Measurements from ENCODE around the gene TMEM252.

TMEM252 gene

DNA sequence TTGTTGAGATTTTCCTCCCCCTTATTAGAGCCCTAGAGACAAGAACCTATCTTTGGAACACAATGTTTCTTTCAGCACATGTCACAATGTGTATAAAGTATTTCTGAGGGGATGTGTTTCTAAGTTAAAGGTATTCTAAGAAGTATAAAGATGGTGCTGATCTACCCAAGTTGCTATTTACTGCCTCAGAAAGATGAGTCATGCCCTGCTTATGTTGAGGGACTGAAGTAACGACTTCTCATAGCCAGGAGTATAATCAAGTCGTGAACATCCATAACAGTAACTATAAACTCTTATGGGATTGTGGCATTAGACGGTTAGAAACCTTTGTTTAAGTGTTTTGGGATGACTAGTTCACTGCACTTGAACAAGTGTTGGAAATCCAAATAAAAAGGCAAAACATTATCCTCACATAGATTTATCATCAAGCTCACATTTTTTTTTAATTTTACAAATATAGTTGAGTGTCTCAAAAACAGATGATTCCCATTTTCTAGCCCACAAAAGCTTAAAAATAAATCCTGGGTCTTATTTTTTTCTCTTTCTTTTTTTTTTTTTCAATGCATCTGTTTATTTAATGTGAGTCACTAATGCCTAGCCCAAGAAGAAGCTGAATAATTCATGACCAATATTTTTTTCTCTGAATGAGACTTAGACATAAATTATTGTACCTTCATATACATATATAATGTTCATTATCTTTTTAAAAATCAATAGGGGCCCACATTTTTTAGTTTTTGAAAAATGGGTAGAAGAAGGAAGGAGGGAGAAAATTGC lies 12.2 kb upstream of the TMEM252 start:
- Histone ChIP-seq H3K4me3 (ENCODE audit: low read length) (no peak overlapping the region), H3K4me1 (ENCODE audit: low read length) (no peaks in the 10 kb centered on the region), H3K36me3 (replicated peaks; ENCODE audit: insufficient read depth, low read length) (no peaks in the 10 kb centered on the region), H3K9me3 (replicated peaks; ENCODE audit: insufficient read depth, low read length) (no peaks in the 10 kb centered on the region), H3K27me3 (replicated peaks; ENCODE audit: insufficient read depth, low read length) (no peaks in the 10 kb centered on the region), H2AFZ (ENCODE audit: low read length) (no peak overlapping the region), H4K20me1 (ENCODE audit: insufficient read depth, low read length) (no peaks in the 10 kb centered on the region), H3K27ac (ENCODE audit: low read length) (no peak overlapping the region), H3K9me2 (replicated peaks; ENCODE audit: insufficient read depth, low read length) (no peaks in the 10 kb centered on the region), H3K9ac (ENCODE audit: low read length) (no peak overlapping the region), H3K79me2 (ENCODE audit: low read length) (no peaks in the 10 kb centered on the region), H3F3A (ENCODE audit: insufficient read depth, low read length) (no peaks in the 10 kb centered on the region), H3K4me2 (ENCODE audit: low read depth, low read length) (no peak overlapping the region)
- TF ChIP-seq EZH2phosphoT487 (IDR thresholded peaks at IDR 0.05; ENCODE audit: low read length): no peak
- no peak for TF ChIP-seq EZH2 (optimal IDR thresholded peaks at IDR 0.05; ENCODE audit: low read depth, low read length)
- TF ChIP-seq, protein P1, sequence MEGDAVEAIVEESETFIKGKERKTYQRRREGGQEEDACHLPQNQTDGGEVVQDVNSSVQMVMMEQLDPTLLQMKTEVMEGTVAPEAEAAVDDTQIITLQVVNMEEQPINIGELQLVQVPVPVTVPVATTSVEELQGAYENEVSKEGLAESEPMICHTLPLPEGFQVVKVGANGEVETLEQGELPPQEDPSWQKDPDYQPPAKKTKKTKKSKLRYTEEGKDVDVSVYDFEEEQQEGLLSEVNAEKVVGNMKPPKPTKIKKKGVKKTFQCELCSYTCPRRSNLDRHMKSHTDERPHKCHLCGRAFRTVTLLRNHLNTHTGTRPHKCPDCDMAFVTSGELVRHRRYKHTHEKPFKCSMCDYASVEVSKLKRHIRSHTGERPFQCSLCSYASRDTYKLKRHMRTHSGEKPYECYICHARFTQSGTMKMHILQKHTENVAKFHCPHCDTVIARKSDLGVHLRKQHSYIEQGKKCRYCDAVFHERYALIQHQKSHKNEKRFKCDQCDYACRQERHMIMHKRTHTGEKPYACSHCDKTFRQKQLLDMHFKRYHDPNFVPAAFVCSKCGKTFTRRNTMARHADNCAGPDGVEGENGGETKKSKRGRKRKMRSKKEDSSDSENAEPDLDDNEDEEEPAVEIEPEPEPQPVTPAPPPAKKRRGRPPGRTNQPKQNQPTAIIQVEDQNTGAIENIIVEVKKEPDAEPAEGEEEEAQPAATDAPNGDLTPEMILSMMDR (IDR thresholded peaks at IDR 0.05; ENCODE audit: low read length): no peak
- DNase-seq: peak; percentile 7

DNA sequence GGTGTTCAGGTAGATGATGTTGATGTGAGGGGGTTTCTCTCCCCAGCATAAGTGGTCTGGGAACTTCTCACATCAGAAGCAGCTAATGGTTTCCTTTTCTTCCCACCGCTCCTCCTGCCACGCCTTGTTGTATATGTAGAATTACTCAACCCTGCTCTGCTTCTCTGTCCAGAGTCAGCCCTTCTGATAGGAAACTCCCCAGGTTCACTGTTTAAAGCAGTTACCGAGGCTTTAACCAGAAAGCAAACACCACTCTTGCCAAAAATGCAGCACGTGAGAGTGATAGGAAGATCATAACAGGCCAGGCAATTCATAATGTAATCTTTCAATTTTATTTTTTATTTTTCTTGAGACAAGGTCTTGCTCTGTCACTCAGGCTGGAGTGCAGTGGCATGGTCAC lies 10.5 kb upstream of the TMEM252 start:
- Histone ChIP-seq H3K27me3 (replicated peaks; ENCODE audit: insufficient read depth, low read length) (no peaks in the 10 kb centered on the region), H3K79me2 (ENCODE audit: low read length) (no peaks in the 10 kb centered on the region), H3K4me3 (ENCODE audit: low read length) (no peak overlapping the region), H4K20me1 (ENCODE audit: insufficient read depth, low read length) (no peaks in the 10 kb centered on the region), H2AFZ (ENCODE audit: low read length) (no peak overlapping the region), H3K9ac (ENCODE audit: low read length) (no peak overlapping the region), H3K27ac (ENCODE audit: low read length) (no peak overlapping the region), H3K36me3 (replicated peaks; ENCODE audit: insufficient read depth, low read length) (no peaks in the 10 kb centered on the region), H3K4me2 (ENCODE audit: low read depth, low read length) (no peak overlapping the region), H3K9me2 (replicated peaks; ENCODE audit: insufficient read depth, low read length) (no peaks in the 10 kb centered on the region), H3K4me1 (ENCODE audit: low read length) (peaks cover 15% of the 10 kb centered on the region), H3K9me3 (replicated peaks; ENCODE audit: insufficient read depth, low read length) (no peaks in the 10 kb centered on the region), H3F3A (ENCODE audit: insufficient read depth, low read length) (peaks cover 11% of the 10 kb centered on the region)
- TF ChIP-seq EZH2 (optimal IDR thresholded peaks at IDR 0.05; ENCODE audit: low read depth, low read length): no peak
- TF ChIP-seq EZH2phosphoT487 (IDR thresholded peaks at IDR 0.05; ENCODE audit: low read length): no peak
- no peak for DNase-seq

DNA sequence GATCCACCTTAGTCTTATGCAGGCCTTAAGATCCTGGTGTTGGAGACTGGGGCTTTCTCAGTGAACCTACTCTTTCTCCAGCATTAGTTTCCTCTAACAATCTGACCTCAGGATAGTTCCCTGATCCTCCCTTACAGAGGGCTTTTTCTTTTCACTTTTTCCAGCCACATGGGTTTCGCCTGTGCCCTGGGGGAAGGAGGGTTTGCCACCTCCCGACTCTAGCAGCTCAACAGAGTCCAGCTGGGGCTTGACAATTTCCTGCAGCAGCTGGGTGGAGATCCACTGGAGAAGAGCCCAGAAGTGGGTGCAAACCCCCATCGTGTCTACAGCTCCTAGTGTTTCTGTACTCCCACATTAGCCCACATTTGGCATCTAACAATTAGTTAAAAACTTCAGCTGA lies 7.6 kb upstream of the TMEM252 start:
- no peaks in the 10 kb centered on the region for H3K27me3 ChIP-seq (replicated peaks; ENCODE audit: insufficient read depth, low read length)
- DNase-seq: no peak
- H4K20me1 ChIP-seq (ENCODE audit: insufficient read depth, low read length): no peaks in the 10 kb centered on the region
- H3K9me2 ChIP-seq (replicated peaks; ENCODE audit: insufficient read depth, low read length): no peaks in the 10 kb centered on the region
- H3K9me3 ChIP-seq (replicated peaks; ENCODE audit: insufficient read depth, low read length): no peaks in the 10 kb centered on the region
- H3K4me2 ChIP-seq (ENCODE audit: low read depth, low read length): no peak overlapping the region
- H3K79me2 ChIP-seq (ENCODE audit: low read length): no peaks in the 10 kb centered on the region
- H3K4me3 ChIP-seq (ENCODE audit: low read length): no peak overlapping the region
- H2AFZ ChIP-seq (ENCODE audit: low read length): no peak overlapping the region
- H3K27ac ChIP-seq (ENCODE audit: low read length): no peak overlapping the region
- no peaks in the 10 kb centered on the region for H3K36me3 ChIP-seq (replicated peaks; ENCODE audit: insufficient read depth, low read length)
- no peak for TF ChIP-seq EZH2 (optimal IDR thresholded peaks at IDR 0.05; ENCODE audit: low read depth, low read length)
- TF ChIP-seq, protein P1 (IDR thresholded peaks at IDR 0.05; ENCODE audit: low read length): no peak
- TF ChIP-seq EZH2phosphoT487 (IDR thresholded peaks at IDR 0.05; ENCODE audit: low read length): no peak
- H3K4me1 ChIP-seq (ENCODE audit: low read length): peaks cover 28% of the 10 kb centered on the region
- H3K9ac ChIP-seq (ENCODE audit: low read length): no peak overlapping the region
- H3F3A ChIP-seq (ENCODE audit: insufficient read depth, low read length): peaks cover 17% of the 10 kb centered on the region

DNA sequence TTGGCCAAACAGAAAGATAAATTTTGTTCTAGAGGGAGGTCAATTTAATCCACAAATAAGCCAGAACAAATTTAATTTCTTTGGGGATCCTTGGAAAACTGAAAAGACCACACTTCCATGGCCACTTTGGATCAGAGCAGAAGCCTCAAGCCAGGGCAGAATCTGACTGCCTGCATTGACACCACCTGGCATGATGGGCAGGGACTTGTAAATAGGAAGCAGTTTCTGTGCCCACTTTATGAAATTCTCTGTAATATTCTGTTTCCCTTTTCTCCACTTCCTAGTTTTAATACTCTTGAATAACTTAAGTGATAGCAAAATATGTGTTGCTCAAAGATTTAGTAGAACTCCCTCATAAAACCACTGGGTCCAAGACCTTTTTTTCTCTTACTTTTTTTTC lies 6.7 kb upstream of the TMEM252 start:
- H3K27me3 ChIP-seq (replicated peaks; ENCODE audit: insufficient read depth, low read length): no peaks in the 10 kb centered on the region
- H3K4me1 ChIP-seq (ENCODE audit: low read length): peaks cover 28% of the 10 kb centered on the region
- no peak for DNase-seq
- H3K9me3 ChIP-seq (replicated peaks; ENCODE audit: insufficient read depth, low read length): no peaks in the 10 kb centered on the region
- H2AFZ ChIP-seq (ENCODE audit: low read length): peak overlapping the region; percentile 78
- H3F3A ChIP-seq (ENCODE audit: insufficient read depth, low read length): peaks cover 17% of the 10 kb centered on the region
- no peaks in the 10 kb centered on the region for H3K9me2 ChIP-seq (replicated peaks; ENCODE audit: insufficient read depth, low read length)
- H3K9ac ChIP-seq (ENCODE audit: low read length): no peak overlapping the region
- H3K79me2 ChIP-seq (ENCODE audit: low read length): no peaks in the 10 kb centered on the region
- peak overlapping the region; percentile 62; the same call in 1 of the 2 replicates for H3K4me2 ChIP-seq (ENCODE audit: low read depth, low read length)
- no peaks in the 10 kb centered on the region for H3K36me3 ChIP-seq (replicated peaks; ENCODE audit: insufficient read depth, low read length)
- peak overlapping the region; percentile 66; the same call in 1 of the 2 replicates for H3K27ac ChIP-seq (ENCODE audit: low read length)
- H4K20me1 ChIP-seq (ENCODE audit: insufficient read depth, low read length): no peaks in the 10 kb centered on the region
- H3K4me3 ChIP-seq (ENCODE audit: low read length): no peak overlapping the region
- TF ChIP-seq, protein P1 (IDR thresholded peaks at IDR 0.05; ENCODE audit: low read length): no peak
- TF ChIP-seq EZH2phosphoT487 (IDR thresholded peaks at IDR 0.05; ENCODE audit: low read length) (no peak), EZH2 (optimal IDR thresholded peaks at IDR 0.05; ENCODE audit: low read depth, low read length) (no peak)
